ENCODE data around the gene PAK4. TPM values are rescaled to one million over a fixed set of nuclear protein-coding genes. Genes with fewer than 3 reads are reported as not detected.

PAK4 gene
- total RNA-seq, 1 donor from 2014 or later, result 88.2 TPM

DNA sequence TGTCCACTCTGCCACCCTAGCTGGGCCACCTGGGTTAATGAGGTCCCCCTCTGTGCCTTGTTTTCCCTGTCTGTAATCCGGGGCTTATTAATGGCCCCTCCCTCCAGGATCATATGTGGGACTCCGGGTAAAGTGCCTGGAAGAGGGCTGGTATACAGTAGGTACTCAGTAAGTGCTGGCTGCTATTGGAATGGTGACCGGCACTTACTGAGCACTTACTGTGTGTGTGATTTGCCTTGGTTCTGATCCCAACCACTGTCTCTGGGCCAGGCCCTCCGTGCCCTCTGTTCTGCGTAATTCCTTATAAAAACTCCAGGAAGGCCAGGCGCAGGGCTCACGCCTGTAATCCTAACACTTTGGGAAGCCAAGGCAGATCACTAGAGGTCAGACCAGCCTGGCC is 40.3 kb downstream of the PAK4 start:
- no peak for DNase-seq (ENCODE audit: low spot score)

GRCh38 chr19:39166571-39167391 is 41.2 kb downstream of the PAK4 start:
- DNase-seq (ENCODE audit: low spot score), result peak; percentile 89

- DNase-seq (ENCODE audit: low spot score), result peak; percentile 79
These were observed 42.1 kb downstream of the PAK4 start for GRCh38 chr19:39167461-39168257.

DNA sequence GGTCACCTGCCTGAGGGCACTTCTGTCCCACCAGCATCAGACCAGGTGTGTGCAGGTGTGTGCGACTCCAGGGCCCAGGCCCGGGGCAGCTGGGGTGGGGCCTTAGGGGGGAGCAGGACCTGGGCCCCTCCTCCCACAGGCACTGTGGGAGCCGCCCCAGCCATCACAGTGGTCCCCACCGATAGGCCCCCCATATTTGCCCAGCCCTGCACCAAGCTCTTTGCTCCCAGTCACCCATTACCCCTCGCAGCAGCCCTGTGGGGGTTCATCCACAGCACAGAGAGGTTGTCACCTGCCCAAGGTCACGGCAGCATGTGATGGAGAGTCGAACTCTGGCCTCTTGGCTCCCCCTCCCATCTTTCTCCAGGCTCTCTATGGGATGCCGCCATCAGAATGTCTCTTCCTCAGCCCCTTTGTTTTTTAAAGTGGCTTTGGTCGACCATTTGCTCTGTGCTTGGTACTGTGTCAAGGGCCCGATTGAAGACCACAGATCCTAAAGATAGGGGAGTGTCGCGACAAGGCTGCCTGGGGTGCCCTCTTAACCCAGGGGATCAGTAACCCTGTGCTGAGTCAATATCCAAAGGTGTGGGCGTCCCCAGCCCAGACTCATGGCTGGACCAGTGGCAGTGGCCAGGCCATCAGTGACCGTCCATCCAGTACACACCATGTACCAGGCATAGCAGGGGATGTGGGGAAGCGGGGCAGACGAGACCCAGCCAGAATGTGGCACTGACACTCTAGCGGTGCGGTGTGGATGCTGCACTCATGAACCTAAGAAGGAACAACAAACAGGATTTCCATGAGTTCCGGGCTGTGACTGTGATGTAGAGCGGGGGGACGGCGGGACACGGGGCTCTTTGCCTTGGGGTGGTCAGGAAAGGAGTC is 42.9 kb downstream of the PAK4 start:
- no peak for DNase-seq (ENCODE audit: low spot score)

- DNase-seq (ENCODE audit: low spot score), result no peak
These were observed 43.7 kb downstream of the PAK4 start for GRCh38 chr19:39169143-39169810.

GRCh38 chr19:39170386-39171231 is 45.0 kb downstream of the PAK4 start:
- DNase-seq (ENCODE audit: low spot score), result no peak

DNA sequence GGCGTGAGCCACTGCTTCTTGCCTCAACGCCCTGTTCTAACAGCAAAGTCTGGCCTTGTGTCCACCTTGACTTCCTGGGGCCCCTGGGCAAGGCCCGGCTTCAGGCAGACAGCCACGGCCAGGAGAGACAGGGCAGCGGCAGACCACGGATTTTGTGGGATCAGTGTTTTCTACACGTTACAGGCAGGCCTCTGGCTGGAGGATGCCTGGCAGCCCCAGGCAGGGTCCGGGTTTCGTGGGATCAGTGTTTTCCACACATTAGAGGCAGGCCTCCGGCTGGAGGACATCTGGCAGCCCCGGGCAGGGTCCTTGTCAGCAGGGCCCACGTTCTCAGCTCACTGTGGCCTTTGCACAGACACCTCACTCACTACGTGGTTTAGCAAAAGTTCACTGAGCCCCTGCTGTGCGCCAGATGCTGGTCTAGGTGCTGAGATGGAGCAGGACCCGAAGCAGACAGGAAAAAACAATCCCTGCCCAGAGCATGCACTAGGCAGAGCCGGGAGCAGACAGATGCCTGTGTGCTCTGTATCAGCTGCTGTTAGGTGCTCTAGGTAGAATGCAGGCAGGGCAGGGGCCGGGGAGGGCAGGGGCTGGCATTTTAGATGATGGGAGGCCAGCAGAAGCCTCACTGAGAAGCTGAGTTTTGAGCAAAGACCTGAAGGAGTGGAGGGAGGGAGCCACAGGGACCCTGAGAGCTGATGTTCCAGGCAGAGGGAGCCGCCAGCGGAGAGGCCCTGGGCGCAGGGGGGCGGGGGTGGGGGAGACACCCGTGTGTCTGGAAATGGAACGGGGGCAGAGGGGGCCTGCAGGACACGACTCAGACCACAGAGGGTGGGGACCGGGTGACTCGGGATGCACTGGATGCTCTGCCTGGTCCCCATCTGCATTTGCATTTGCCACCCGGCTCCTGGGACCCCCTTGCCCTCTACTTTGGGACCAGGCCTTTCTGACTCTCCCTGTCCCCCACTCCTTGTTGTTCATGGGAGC is 46.2 kb downstream of the PAK4 start:
- no peak for DNase-seq (ENCODE audit: low spot score)

GRCh38 chr19:39172700-39173501 is 47.3 kb downstream of the PAK4 start:
- DNase-seq (ENCODE audit: low spot score), result no peak

DNA sequence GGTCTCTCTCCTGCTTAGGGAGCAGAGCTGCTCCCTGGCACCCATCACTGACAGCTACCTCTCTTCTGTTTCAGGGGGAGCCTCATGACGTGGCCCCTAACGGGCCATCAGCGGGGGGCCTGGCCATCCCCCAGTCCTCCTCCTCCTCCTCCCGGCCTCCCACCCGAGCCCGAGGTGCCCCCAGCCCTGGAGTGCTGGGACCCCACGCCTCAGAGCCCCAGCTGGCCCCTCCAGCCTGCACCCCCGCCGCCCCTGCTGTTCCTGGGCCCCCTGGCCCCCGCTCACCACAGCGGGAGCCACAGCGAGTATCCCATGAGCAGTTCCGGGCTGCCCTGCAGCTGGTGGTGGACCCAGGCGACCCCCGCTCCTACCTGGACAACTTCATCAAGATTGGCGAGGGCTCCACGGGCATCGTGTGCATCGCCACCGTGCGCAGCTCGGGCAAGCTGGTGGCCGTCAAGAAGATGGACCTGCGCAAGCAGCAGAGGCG is 48.0 kb downstream of the PAK4 start:
- no peak for DNase-seq (ENCODE audit: low spot score)

DNA sequence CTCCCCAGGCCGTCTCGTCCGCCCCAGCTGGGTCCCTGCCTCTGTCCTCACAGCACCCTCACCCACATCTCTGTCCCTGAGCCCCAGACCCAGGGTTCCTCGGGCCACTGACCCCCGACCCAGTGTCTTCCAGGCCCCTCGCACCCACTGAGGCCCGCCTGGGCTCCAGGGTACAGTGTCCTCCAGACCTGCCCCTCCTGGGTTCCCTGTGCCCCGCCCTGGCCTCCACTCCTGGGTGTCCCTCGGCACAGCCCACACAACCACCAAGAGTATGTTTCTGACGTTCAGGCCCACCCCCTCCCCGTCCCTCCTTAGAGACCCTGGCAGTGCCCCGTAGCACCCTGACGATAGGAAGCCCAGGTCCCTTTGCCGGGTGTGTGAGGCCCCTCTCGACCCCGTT is 48.6 kb downstream of the PAK4 start:
- DNase-seq (ENCODE audit: low spot score), result no peak

- no peak for DNase-seq (ENCODE audit: low spot score)
These were observed 49.3 kb downstream of the PAK4 start for GRCh38 chr19:39174558-39175544.

DNA sequence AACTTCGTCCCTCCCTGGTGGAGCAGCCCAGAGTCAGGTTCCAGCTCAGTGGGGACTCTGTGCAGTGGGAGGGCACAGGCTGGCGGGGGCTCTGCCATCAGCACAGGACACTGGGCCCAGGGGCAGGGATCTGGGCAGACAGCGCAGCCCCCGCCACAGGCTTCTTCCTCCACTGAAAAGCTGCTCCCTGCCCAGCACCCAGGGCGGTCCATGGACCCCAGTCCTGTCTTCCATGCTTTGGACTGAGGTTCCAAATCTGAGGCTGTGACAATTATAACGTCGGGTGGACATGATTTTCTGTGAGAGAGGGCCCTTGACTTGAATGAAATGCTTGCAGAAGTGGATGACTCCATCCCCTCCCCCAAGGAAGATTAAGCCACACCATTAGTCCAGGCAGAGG is 50.0 kb downstream of the PAK4 start:
- DNase-seq (ENCODE audit: low spot score), result no peak

- no peak for DNase-seq (ENCODE audit: low spot score)
These were observed 51.6 kb downstream of the PAK4 start for GRCh38 chr19:39177110-39177699.

GRCh38 chr19:39177736-39178135 is 52.1 kb downstream of the PAK4 start:
- no peak for DNase-seq (ENCODE audit: low spot score)

- DNase-seq (ENCODE audit: low spot score), result no peak
These were observed 52.9 kb downstream of the PAK4 start for GRCh38 chr19:39178296-39179006.

- no peak for DNase-seq (ENCODE audit: low spot score)
These were observed 54.2 kb downstream of the PAK4 start for GRCh38 chr19:39179754-39180153.

Data from ureter (tissue), 1 donor.